Stomach smooth muscle (tissue), 2 donors: ENCODE measurements around the gene PTGR3.
A peak's percentile ranks its signal among the peaks of the same experiment; 100 is the strongest.

Experiments
- H3K27ac ChIP-seq: one replicate; pipeline ENCODE4 v1.7.0; 2013; ENCODE audit warnings: mild to moderate bottlenecking, low read length, inconsistent platforms
- H3K27me3 ChIP-seq, 2 donors: one replicate each; pipeline ENCODE4 v1.7.0; 2013; ENCODE audit warnings: low read length in 2 of 2; ENCODE audit not compliant: insufficient read depth in 2 of 2, control insufficient read depth in 1 of 2
- H3K36me3 ChIP-seq, 2 donors: one replicate each; pipeline ENCODE4 v1.7.0; 2013; ENCODE audit warnings: low read length in 2 of 2; ENCODE audit not compliant: control insufficient read depth in 2 of 2, insufficient read depth in 2 of 2
- H3K4me1 ChIP-seq: one replicate; pipeline ENCODE4 v1.7.0; 2013; ENCODE audit warnings: low read length; ENCODE audit not compliant: control insufficient read depth, insufficient read depth
- H3K4me3 ChIP-seq, 2 donors: one replicate each; pipeline ENCODE4 v1.7.0; 2013; ENCODE audit warnings: low read length in 2 of 2
- H3K9ac ChIP-seq, 2 donors: one replicate each; pipeline ENCODE4 v1.7.0; 2013; ENCODE audit warnings: low read length in 2 of 2, mild to moderate bottlenecking in 1 of 2
- H3K9me3 ChIP-seq, 2 donors: one replicate each; pipeline ENCODE4 v1.7.0; 2013; ENCODE audit warnings: low read length in 2 of 2; ENCODE audit not compliant: control insufficient read depth in 2 of 2
- donor health status: healthy.
- donor health status: Pancreatic carcinoma.

PTGR3 gene

GRCh38 chr18:75214332-75214690 is 5.4 kb upstream of the PTGR3 start:
- H3K9ac ChIP-seq, result peak overlapping the region in 1 of 2 donors; percentile 25

GRCh38 chr18:75213611-75214331 is 4.8 kb upstream of the PTGR3 start:
- Histone ChIP-seq H3K36me3 (no peaks in the 10 kb centered on the region), H3K9ac (peak overlapping the region in 1 of 2 donors; percentile 23), H3K27me3 (no peaks in the 10 kb centered on the region), H3K4me3 (peak overlapping the region; percentile 42 to 81), H3K4me1 (peaks cover 23% of the 10 kb centered on the region), H3K9me3 (no peaks in the 10 kb centered on the region), H3K27ac (peak overlapping the region; percentile 70)

More at GRCh38 chr18:75214332-75214690, 5.4 kb upstream of the PTGR3 start:
- Histone ChIP-seq H3K36me3 (no peaks in the 10 kb centered on the region), H3K27ac (peak overlapping the region; percentile 70), H3K4me3 (peak overlapping the region; percentile 42 to 81), H3K4me1 (peaks cover 23% of the 10 kb centered on the region), H3K9me3 (no peaks in the 10 kb centered on the region), H3K27me3 (no peaks in the 10 kb centered on the region)

- peak overlapping the region; percentile 60 to 65 for H3K9ac ChIP-seq
- no peaks in the 10 kb centered on the region for H3K9me3 ChIP-seq
- H3K27me3 ChIP-seq, result no peaks in the 10 kb centered on the region
- peaks cover 17% of the 10 kb centered on the region for H3K4me1 ChIP-seq
- no peaks in the 10 kb centered on the region for H3K36me3 ChIP-seq
- peak overlapping the region; percentile 71 to 81 for H3K4me3 ChIP-seq
- H3K27ac ChIP-seq, result peak overlapping the region; percentile 70
Observed at GRCh38 chr18:75212751-75213090, 3.8 kb upstream of the PTGR3 start.

- Histone ChIP-seq H3K27me3 (no peaks in the 10 kb centered on the region), H3K4me1 (peaks cover 19% of the 10 kb centered on the region), H3K36me3 (no peaks in the 10 kb centered on the region), H3K27ac (peak overlapping the region; percentile 70), H3K9me3 (no peaks in the 10 kb centered on the region), H3K4me3 (peak overlapping the region; percentile 71 to 81), H3K9ac (peak overlapping the region; percentile 65 to 68)
Observed at GRCh38 chr18:75211953-75212750, 3.2 kb upstream of the PTGR3 start.

- Histone ChIP-seq H3K27me3 (no peaks in the 10 kb centered on the region), H3K27ac (peak overlapping the region; percentile 70), H3K9ac (peak overlapping the region; percentile 65 to 68), H3K36me3 (no peaks in the 10 kb centered on the region), H3K4me1 (peaks cover 18% of the 10 kb centered on the region), H3K4me3 (peak overlapping the region; percentile 71 to 81), H3K9me3 (no peaks in the 10 kb centered on the region)
Observed at GRCh38 chr18:75211626-75211952, 2.6 kb upstream of the PTGR3 start.

- H3K27ac ChIP-seq, result peak overlapping the region; percentile 95
- H3K9me3 ChIP-seq, result no peaks in the 10 kb centered on the region
- no peaks in the 10 kb centered on the region for H3K36me3 ChIP-seq
- H3K9ac ChIP-seq, result peak overlapping the region; percentile 80 to 83
- no peaks in the 10 kb centered on the region for H3K27me3 ChIP-seq
- H3K4me1 ChIP-seq, result peaks cover 17% of the 10 kb centered on the region
- peak overlapping the region; percentile 86 to 98 for H3K4me3 ChIP-seq
Observed at GRCh38 chr18:75211002-75211621, 2.2 kb upstream of the PTGR3 start.

GRCh38 chr18:75210274-75211001 is 1.5 kb upstream of the PTGR3 start, which contains the start of gene TSHZ1:
Gene TSHZ1, plus strand, starts transcription at chr18:75210797. Its CDS starts 1,080 bp downstream, at chr18:75211877.
- no peaks in the 10 kb centered on the region for H3K27me3 ChIP-seq

GRCh38 chr18:75209951-75210258 is 966 bp upstream of the PTGR3 start:
- Histone ChIP-seq H3K9me3 (no peaks in the 10 kb centered on the region), H3K4me3 (peak overlapping the region; percentile 61 to 98), H3K27me3 (no peaks in the 10 kb centered on the region), H3K4me1 (peaks cover 12% of the 10 kb centered on the region), H3K27ac (peak overlapping the region; percentile 95), H3K9ac (peak overlapping the region; percentile 64 to 89), H3K36me3 (no peaks in the 10 kb centered on the region)

More at GRCh38 chr18:75210274-75211001, 1.5 kb upstream of the PTGR3 start, which contains the start of gene TSHZ1:
- peak within 1 kb of the TSS; percentile 95 for H3K27ac ChIP-seq
- H3K36me3 ChIP-seq, result no peaks in the 10 kb centered on the region
- peak within 1 kb of the TSS; percentile 86 to 98 for H3K4me3 ChIP-seq
- H3K4me1 ChIP-seq, result peaks cover 16% of the 10 kb centered on the region
- no peaks in the 10 kb centered on the region for H3K9me3 ChIP-seq
- H3K9ac ChIP-seq, result peak within 1 kb of the TSS; percentile 83 to 89

GRCh38 chr18:75208836-75209128 is 157 bp downstream of the PTGR3 start:
- Histone ChIP-seq H3K27me3 (no peaks in the 10 kb centered on the region), H3K9ac (peak overlapping the region; percentile 86 to 89), H3K4me3 (peak overlapping the region; percentile 74 to 98), H3K9me3 (no peaks in the 10 kb centered on the region), H3K27ac (peak overlapping the region; percentile 95), H3K36me3 (no peaks in the 10 kb centered on the region), H3K4me1 (peaks cover 20% of the 10 kb centered on the region)

GRCh38 chr18:75208155-75208835 is 644 bp downstream of the PTGR3 start:
- Histone ChIP-seq H3K36me3 (no peaks in the 10 kb centered on the region), H3K4me3 (peak overlapping the region; percentile 74 to 98), H3K9me3 (no peaks in the 10 kb centered on the region), H3K27ac (peak overlapping the region; percentile 95), H3K27me3 (no peaks in the 10 kb centered on the region), H3K9ac (peak overlapping the region; percentile 86 to 89), H3K4me1 (peaks cover 21% of the 10 kb centered on the region)
